MM.1S (cell line): ENCODE results near the gene PDE11A.

Source experiments
- CTCF ChIP-seq: fragments of 300-600 bp; sonication (generic); IDR thresholded peaks from 2 replicates; pipeline ENCODE4 v1.5.1; 2016; ENCODE audit warnings: antibody characterized with exemption, low read length, mixed read lengths
- EZH2 ChIP-seq: fragments of 300-600 bp; sonication (generic); optimal IDR thresholded peaks from 2 replicates; pipeline ENCODE3; 2017; ENCODE audit warnings: low read depth, mild to moderate bottlenecking, antibody characterized with exemption, low read length, mixed read lengths
- EZH2phosphoT487 ChIP-seq: fragments of 300-600 bp; sonication (generic); IDR thresholded peaks from 2 replicates; pipeline ENCODE4 v1.6.1; 2018; ENCODE audit warnings: antibody characterized with exemption, low read length

GRCh38 chr2:177842243-177842642 lies 230.3 kb downstream of the PDE11A start:
- TF ChIP-seq CTCF (no peak), EZH2 (no peak), EZH2phosphoT487 (no peak)
